HG02623 (cell line): ENCODE measurements around the gene CEP112.
"Not testable (repeated sequence)": the region's sequence is repeated elsewhere in the genome, so short reads cannot be mapped to it uniquely, and the experiment has no call there.

Experiments
- ATAC-seq: cut with Tn5 transposase; IDR thresholded peaks from one replicate; pipeline ENCODE4 v1.9.1; 2021; ENCODE audit warnings: moderate library complexity; ENCODE audit not compliant: unreplicated experiment

Gene CEP112

GRCh38 chr17:66087073-66087472, 104.9 kb downstream of the CEP112 start:
- ATAC-seq, result no peak

GRCh38 chr17:66085221-66085620, 106.7 kb downstream of the CEP112 start:
- no peak for ATAC-seq

- ATAC-seq, result not testable (repeated sequence)
These were observed 111.3 kb downstream of the CEP112 start for GRCh38 chr17:66080670-66081069.

GRCh38 chr17:66076546-66077190, 115.3 kb downstream of the CEP112 start:
- no peak for ATAC-seq

GRCh38 chr17:66073384-66073783, 118.5 kb downstream of the CEP112 start:
- ATAC-seq, result no peak

- no peak for ATAC-seq
These were observed 128.2 kb downstream of the CEP112 start for GRCh38 chr17:66063686-66064085.

GRCh38 chr17:66056148-66056547, 135.8 kb downstream of the CEP112 start:
- no peak for ATAC-seq

- ATAC-seq, result no peak
These were observed 137.7 kb downstream of the CEP112 start for GRCh38 chr17:66054242-66054641.

- ATAC-seq, result no peak
These were observed 147.8 kb downstream of the CEP112 start for GRCh38 chr17:66044083-66044482.

- no peak for ATAC-seq
These were observed 148.5 kb downstream of the CEP112 start for GRCh38 chr17:66043419-66043818.

- no peak for ATAC-seq
These were observed 151.5 kb downstream of the CEP112 start for GRCh38 chr17:66040402-66040801.

- no peak for ATAC-seq
These were observed 153.8 kb downstream of the CEP112 start for GRCh38 chr17:66038125-66038524.

GRCh38 chr17:66037221-66037620, 154.7 kb downstream of the CEP112 start:
- ATAC-seq, result no peak

GRCh38 chr17:66032082-66032712, 159.7 kb downstream of the CEP112 start:
- peak; percentile 77 for ATAC-seq

- no peak for ATAC-seq
These were observed 166.4 kb downstream of the CEP112 start for GRCh38 chr17:66025551-66025950.

GRCh38 chr17:66021757-66022156, 170.2 kb downstream of the CEP112 start:
- ATAC-seq, result no peak

GRCh38 chr17:66018786-66019185, 173.1 kb downstream of the CEP112 start:
- ATAC-seq, result no peak

- no peak for ATAC-seq
These were observed 175.7 kb downstream of the CEP112 start for GRCh38 chr17:66016231-66016630.

- no peak for ATAC-seq
These were observed 183.3 kb downstream of the CEP112 start for GRCh38 chr17:66008680-66009079.

GRCh38 chr17:66006654-66007053, 185.3 kb downstream of the CEP112 start:
- no peak for ATAC-seq

- no peak for ATAC-seq
These were observed 189.1 kb downstream of the CEP112 start for GRCh38 chr17:66002812-66003211.

- no peak for ATAC-seq
These were observed 189.8 kb downstream of the CEP112 start for GRCh38 chr17:66002063-66002585.

- no peak for ATAC-seq
These were observed 191.7 kb downstream of the CEP112 start for GRCh38 chr17:66000216-66000615.
